ENCODE data around the gene FGGY.

DNA sequence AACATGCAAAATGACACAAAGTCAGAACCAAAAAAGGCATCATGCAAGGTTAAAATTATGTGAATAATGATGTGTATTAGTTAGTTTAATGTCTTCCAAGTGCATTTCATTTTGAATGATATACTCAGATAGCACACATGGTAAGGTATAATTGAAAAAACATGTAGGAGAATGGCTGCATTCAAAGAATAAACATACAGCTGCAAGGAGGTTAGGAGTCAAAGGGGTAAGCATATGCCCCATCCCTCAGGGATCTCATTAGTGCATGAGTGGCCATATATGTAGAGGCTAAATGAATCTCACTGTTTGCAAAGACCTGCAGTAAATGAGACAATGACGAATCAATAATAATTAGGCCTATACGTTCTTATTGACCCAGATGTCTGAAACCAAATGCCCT lies 338.2 kb downstream of the FGGY start:
- TF ChIP-seq CTCF (IDR thresholded peaks at IDR 0.05; ENCODE audit: borderline replicate concordance, extremely low read depth, low read length, poor library complexity, severe bottlenecking) = no peak
- TF ChIP-seq EZH2 (IDR thresholded peaks at IDR 0.05; ENCODE audit: borderline replicate concordance, low read depth, low read length, severe bottlenecking) = no peak

Data from DND-41 (cell line).